H9 (cell line): ENCODE results near the gene DCC. TPM values are rescaled to one million over a fixed set of nuclear protein-coding genes. Genes with fewer than 3 reads are reported as not detected.

Experiments used
- DNase-seq: peaks from one replicate; pipeline ENCODE4 v3.0.0-alpha.2; 2017
- H2AFZ ChIP-seq: one replicate; pipeline ENCODE4 v1.6.1; 2013; ENCODE audit warnings: mild to moderate bottlenecking, low read length, control low read depth, moderate library complexity
- H2AK5ac ChIP-seq: 2 replicates; pipeline ENCODE4 v1.6.1; 2013; ENCODE audit warnings: low read length, control low read depth, mixed read lengths; ENCODE audit not compliant: insufficient read length
- H2BK120ac ChIP-seq: one replicate; pipeline ENCODE4 v1.6.1; 2013; ENCODE audit warnings: low read depth, mild to moderate bottlenecking, low read length, control low read depth, inconsistent platforms; ENCODE audit not compliant: poor library complexity, severe bottlenecking
- H2BK12ac ChIP-seq: 2 replicates; pipeline ENCODE4 v1.6.1; 2013; ENCODE audit warnings: low read length, control low read depth, mixed read lengths, low read depth; ENCODE audit not compliant: insufficient read length
- H2BK15ac ChIP-seq: 2 replicates; pipeline ENCODE4 v1.6.1; 2013; ENCODE audit warnings: low read depth, low read length, control low read depth
- H2BK20ac ChIP-seq: one replicate; pipeline ENCODE4 v1.6.1; 2013; ENCODE audit warnings: low read depth, mild to moderate bottlenecking, low read length, control low read depth, inconsistent platforms; ENCODE audit not compliant: poor library complexity, severe bottlenecking
- H2BK5ac ChIP-seq: 2 replicates; pipeline ENCODE4 v1.6.1; 2013; ENCODE audit warnings: low read length, control low read depth, mixed read lengths; ENCODE audit not compliant: insufficient read length
- H3K14ac ChIP-seq: 2 replicates; pipeline ENCODE4 v1.6.1; 2013; ENCODE audit warnings: low read length, control low read depth; ENCODE audit not compliant: insufficient read depth
- H3K18ac ChIP-seq: 2 replicates; pipeline ENCODE4 v1.6.1; 2013; ENCODE audit warnings: low read depth, mild to moderate bottlenecking, mixed read lengths, low read length, control low read depth; ENCODE audit not compliant: insufficient read length
- H3K23ac ChIP-seq: 2 replicates; pipeline ENCODE4 v1.6.1; 2013; ENCODE audit warnings: low read length, control low read depth, mixed read lengths, low read depth; ENCODE audit not compliant: insufficient read length
- H3K23me2 ChIP-seq: 2 replicates; pipeline ENCODE4 v1.6.1; 2013; ENCODE audit warnings: low read depth, mild to moderate bottlenecking, mixed read lengths, low read length, control low read depth; ENCODE audit not compliant: insufficient read length, poor library complexity, severe bottlenecking
- H3K27ac ChIP-seq: 2 replicates; pipeline ENCODE4 v1.5.1; 2013; ENCODE audit warnings: low read length, control low read depth, mixed read lengths, low read depth; ENCODE audit not compliant: insufficient read length
- H3K27me3 ChIP-seq: 2 replicates; pipeline ENCODE4 v1.6.1; 2013; ENCODE audit warnings: low read length, control low read depth, inconsistent platforms; ENCODE audit not compliant: insufficient read depth
- H3K4ac ChIP-seq: 2 replicates; pipeline ENCODE4 v1.6.1; 2013; ENCODE audit warnings: low read depth, mild to moderate bottlenecking, control low read depth, inconsistent platforms, low read length, moderate library complexity
- H3K4me1 ChIP-seq: 2 replicates; pipeline ENCODE4 v1.6.1; 2013; ENCODE audit warnings: low read length, control low read depth, inconsistent platforms; ENCODE audit not compliant: insufficient read depth
- H3K4me2 ChIP-seq: 2 replicates; pipeline ENCODE4 v1.6.1; 2013; ENCODE audit warnings: low read length, control low read depth, mixed read lengths; ENCODE audit not compliant: insufficient read length, insufficient read depth
- H3K56ac ChIP-seq: 2 replicates; pipeline ENCODE4 v1.6.1; 2013; ENCODE audit warnings: low read depth, mild to moderate bottlenecking, mixed read lengths, low read length, control low read depth; ENCODE audit not compliant: insufficient read length
- H3K79me1 ChIP-seq: 2 replicates; pipeline ENCODE4 v1.6.1; 2013; ENCODE audit warnings: low read depth, mild to moderate bottlenecking, moderate library complexity, low read length, control low read depth, inconsistent platforms; ENCODE audit not compliant: insufficient read depth, poor library complexity, severe bottlenecking
- H3K79me2 ChIP-seq: 2 replicates; pipeline ENCODE4 v1.6.1; 2013; ENCODE audit warnings: low read length, control low read depth, inconsistent platforms; ENCODE audit not compliant: insufficient read depth
- H3K9ac ChIP-seq: 2 replicates; pipeline ENCODE4 v1.6.1; 2013; ENCODE audit warnings: low read length, control low read depth, mixed read lengths; ENCODE audit not compliant: insufficient read length; ENCODE audit errors: extremely low read depth
- H3K9me3 ChIP-seq: one replicate; pipeline ENCODE4 v1.6.1; 2013; ENCODE audit warnings: low read depth, low read length, inconsistent platforms; ENCODE audit not compliant: control insufficient read depth
- H3T11ph ChIP-seq: one replicate; pipeline ENCODE4 v1.6.1; 2013; ENCODE audit warnings: mild to moderate bottlenecking, low read length, control low read depth, inconsistent platforms
- H4K20me1 ChIP-seq: one replicate; pipeline ENCODE4 v1.6.1; 2013; ENCODE audit not compliant: control insufficient read depth, insufficient read length, insufficient read depth
- H4K5ac ChIP-seq: 2 replicates; pipeline ENCODE4 v1.6.1; 2013; ENCODE audit warnings: low read depth, mild to moderate bottlenecking, mixed read lengths, low read length, control low read depth; ENCODE audit not compliant: insufficient read length
- H4K8ac ChIP-seq: replicated peaks from 2 replicates; pipeline ENCODE4 v1.6.1; 2013; ENCODE audit warnings: low read length, control low read depth, mixed read lengths, low read depth; ENCODE audit not compliant: insufficient read length
- H4K91ac ChIP-seq: 2 replicates; pipeline ENCODE4 v1.6.1; 2013; ENCODE audit warnings: low read depth, mild to moderate bottlenecking, moderate library complexity, mixed read lengths, low read length, control low read depth; ENCODE audit not compliant: insufficient read length
- H3K27ac Mint-ChIP-seq, 3 experiments: 2 replicates in 2 of 3; 3 replicates in 1 of 3; pipeline ENCODE4 v1.8.0; 2020 to 2021; ENCODE audit warnings: mixed read lengths in 3 of 3, mild to moderate bottlenecking in 1 of 3, moderate library complexity in 1 of 3
- H3K27me3 Mint-ChIP-seq: 2 replicates; pipeline ENCODE4 v1.8.0; 2021; ENCODE audit warnings: low read depth, mild to moderate bottlenecking, moderate library complexity, mixed read lengths
- H3K36me3 Mint-ChIP-seq, 3 experiments: 2 replicates in 2 of 3; 3 replicates in 1 of 3; pipeline ENCODE4 v1.8.0; 2020 to 2021; ENCODE audit warnings: low read depth in 3 of 3, mixed read lengths in 3 of 3; ENCODE audit not compliant: insufficient read depth in 1 of 3
- H3K4me1 Mint-ChIP-seq, 2 experiments: 2 replicates each; pipeline ENCODE4 v1.8.0; 2020; ENCODE audit warnings: mixed read lengths in 2 of 2
- H3K4me3 Mint-ChIP-seq, 2 experiments: 2 replicates in 1 of 2; 3 replicates in 1 of 2; pipeline ENCODE4 v1.8.0; 2020 to 2021; ENCODE audit warnings: mild to moderate bottlenecking in 2 of 2, mixed read lengths in 2 of 2, moderate library complexity in 1 of 2
- H3K9me3 Mint-ChIP-seq, 2 experiments: 2 replicates in 1 of 2; 3 replicates in 1 of 2; pipeline ENCODE4 v1.8.0; 2020; ENCODE audit warnings: mild to moderate bottlenecking in 2 of 2, mixed read lengths in 2 of 2, moderate library complexity in 1 of 2
- WGBS: extraction: QIAGEN DNeasy Blood & Tissue Kit; methylation state at CpG from one replicate; pipeline ENCODE4 v1.1.7; 2013; ENCODE audit warnings: missing lambda C conversion rate, low lambda C conversion rate, mixed read lengths; ENCODE audit not compliant: insufficient read length; ENCODE audit errors: extremely low coverage; 5-methylcytosine and 5-hydroxymethylcytosine counted together
- total RNA-seq: library from RNA; stranded (reverse); gene quantifications from 2 replicates; pipeline ENCODE4 v1.2.1, GENCODE V29; 2021
- TF ChIP-seq, protein P1 (sequence below): fragments of 200-600 bp; sonication (generic); conservative IDR thresholded peaks from 3 replicates; pipeline ENCODE4 v1.8.0; 2021; ENCODE audit warnings: antibody characterized with exemption, mild to moderate bottlenecking

Gene DCC
- total RNA-seq, 1 experiment from 2014 or later: 0.35 TPM

DNA sequence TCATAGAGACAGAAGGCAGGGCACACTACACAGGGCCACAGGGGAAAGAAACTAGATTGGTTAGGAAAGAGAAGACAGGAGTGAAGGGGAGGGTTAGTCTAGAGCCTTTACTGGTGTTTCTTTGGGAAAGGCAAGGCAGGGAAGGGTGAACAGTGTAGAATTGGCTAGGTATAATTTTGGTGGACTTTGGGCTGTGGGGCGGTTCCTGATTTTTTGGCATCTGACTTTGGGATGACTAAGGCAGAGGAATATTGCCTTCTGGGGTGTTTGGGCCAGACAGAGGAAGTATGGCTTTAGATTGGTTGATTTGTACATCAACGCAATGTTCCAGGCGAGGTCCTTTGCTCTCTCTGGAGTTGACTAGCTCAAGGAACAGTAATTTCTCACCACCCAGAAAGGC, 534.8 kb downstream of the DCC start:
- no peak overlapping the region for H3K14ac ChIP-seq
- no peak overlapping the region for H2BK20ac ChIP-seq
- no peak for DNase-seq
- H4K5ac ChIP-seq: no peak overlapping the region
- no peak overlapping the region for H2AK5ac ChIP-seq
- no peak overlapping the region for H3K56ac ChIP-seq
- no peak overlapping the region for H3K27ac ChIP-seq
- no peak overlapping the region for H2BK12ac ChIP-seq
- no peak overlapping the region for H3K18ac ChIP-seq
- no peaks in the 10 kb centered on the region for H3K79me1 ChIP-seq
- no peak overlapping the region for H3K27ac Mint-ChIP-seq
- no peak overlapping the region for H3K4me3 Mint-ChIP-seq
- no CpG with 5 or more reads among the region's 3 CpGs for WGBS
- H3K23ac ChIP-seq: no peak overlapping the region
- H3K9ac ChIP-seq: no peak overlapping the region
- H3K4me1 Mint-ChIP-seq: peaks cover 5 to 8% of the 10 kb centered on the region in 2 experiments; a peak in 3 of 4 replicates
- H3K4ac ChIP-seq: no peak overlapping the region
- TF ChIP-seq, protein P1, sequence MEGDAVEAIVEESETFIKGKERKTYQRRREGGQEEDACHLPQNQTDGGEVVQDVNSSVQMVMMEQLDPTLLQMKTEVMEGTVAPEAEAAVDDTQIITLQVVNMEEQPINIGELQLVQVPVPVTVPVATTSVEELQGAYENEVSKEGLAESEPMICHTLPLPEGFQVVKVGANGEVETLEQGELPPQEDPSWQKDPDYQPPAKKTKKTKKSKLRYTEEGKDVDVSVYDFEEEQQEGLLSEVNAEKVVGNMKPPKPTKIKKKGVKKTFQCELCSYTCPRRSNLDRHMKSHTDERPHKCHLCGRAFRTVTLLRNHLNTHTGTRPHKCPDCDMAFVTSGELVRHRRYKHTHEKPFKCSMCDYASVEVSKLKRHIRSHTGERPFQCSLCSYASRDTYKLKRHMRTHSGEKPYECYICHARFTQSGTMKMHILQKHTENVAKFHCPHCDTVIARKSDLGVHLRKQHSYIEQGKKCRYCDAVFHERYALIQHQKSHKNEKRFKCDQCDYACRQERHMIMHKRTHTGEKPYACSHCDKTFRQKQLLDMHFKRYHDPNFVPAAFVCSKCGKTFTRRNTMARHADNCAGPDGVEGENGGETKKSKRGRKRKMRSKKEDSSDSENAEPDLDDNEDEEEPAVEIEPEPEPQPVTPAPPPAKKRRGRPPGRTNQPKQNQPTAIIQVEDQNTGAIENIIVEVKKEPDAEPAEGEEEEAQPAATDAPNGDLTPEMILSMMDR: no peak
- no peaks in the 10 kb centered on the region for H4K20me1 ChIP-seq
- H3K27me3 ChIP-seq: no peaks in the 10 kb centered on the region
- H3T11ph ChIP-seq: no peak overlapping the region
- no peaks in the 10 kb centered on the region for H3K36me3 Mint-ChIP-seq
- no peak overlapping the region for H2AFZ ChIP-seq
- no peaks in the 10 kb centered on the region for H3K9me3 ChIP-seq
- H3K4me1 ChIP-seq: no peaks in the 10 kb centered on the region
- no peak overlapping the region for H2BK120ac ChIP-seq
- H4K91ac ChIP-seq: no peak overlapping the region
- H3K23me2 ChIP-seq: no peaks in the 10 kb centered on the region
- no peak overlapping the region for H3K4me2 ChIP-seq
- H3K27me3 Mint-ChIP-seq: no peaks in the 10 kb centered on the region
- no peaks in the 10 kb centered on the region for H3K79me2 ChIP-seq
- H2BK5ac ChIP-seq: no peak overlapping the region
- no peak overlapping the region for H4K8ac ChIP-seq
- H3K9me3 Mint-ChIP-seq: no peaks in the 10 kb centered on the region
- H2BK15ac ChIP-seq: no peak overlapping the region
